ENCODE data around the gene SRGAP3.

- TF ChIP-seq CTCF (IDR thresholded peaks at IDR 0.05) (no peak), POLR2A (IDR thresholded peaks at IDR 0.05) (no peak)
Observed at GRCh38 chr3:9246189-9246588, 3.3 kb downstream of the SRGAP3 start.
